RWPE1 (cell line): ENCODE data around the gene DEPDC1B.
"Not testable (repeated sequence)": the region's sequence is repeated elsewhere in the genome, so short reads cannot be mapped to it uniquely, and the experiment has no call there.

Experiments used
- CTCF ChIA-PET: fragments of 350-600 bp; sonication (Branson Sonifier 250); formaldehyde crosslinking; extraction: SDS; loops from one replicate; lab custom pipeline; 2021; lab: Yijun Ruan, JAX
- POLR2A ChIA-PET: fragments of 400-600 bp; formaldehyde crosslinking; extraction: SDS; loops from one replicate; lab custom pipeline; 2020; ENCODE audit warnings: antibody characterized with exemption; ENCODE audit not compliant: low non-redundant PET; lab: Yijun Ruan, JAX
- DNase-seq: peaks from one replicate; pipeline ENCODE4 v3.0.0; 2012; ENCODE audit warnings: low spot score
- H3K27ac ChIP-seq: fragments of 450-650 bp; 2 replicates; pipeline ENCODE4 v1.5.1; 2017
- CTCF ChIP-seq: fragments of 450-650 bp; conservative IDR thresholded peaks from 2 replicates; pipeline ENCODE4 v1.5.1; 2017; ENCODE audit warnings: low read depth, mild to moderate bottlenecking

DEPDC1B gene

GRCh38 chr5:60699609-60700415 lies at the start of gene DEPDC1B:
Gene DEPDC1B (minus strand): TSS chr5:60700166. CDS start chr5:60700093, 73 bp downstream.
- peak; percentile 58 for TF ChIP-seq CTCF
- H3K27ac ChIP-seq: peak within 1 kb of the TSS; percentile 95
- POLR2A ChIA-PET: interaction anchor here (0.7 kb wide), 2 partner anchors 10 to 479 kb away, joined by 3 read pairs; no protein-coding TSS in a partner anchor
- CTCF ChIA-PET: interaction anchor here (0.6 to 1.3 kb wide), 10 partner anchors 9 to 959 kb away, joined by 3 to 5 read pairs (median 4); no protein-coding TSS in a partner anchor
- DNase-seq: peak; percentile 93

GRCh38 chr5:60744682-60745081 lies 44.7 kb upstream of the DEPDC1B start:
- DNase-seq: no peak
- ChIA-PET POLR2A (no interaction called here), CTCF (interaction anchor here (0.7 kb wide), 1 partner anchor 44 kb away, joined by 4 read pairs; no protein-coding TSS in a partner anchor)
- no peak for TF ChIP-seq CTCF
- no peak overlapping the region for H3K27ac ChIP-seq

- H3K27ac ChIP-seq: no peak overlapping the region
- no peak for TF ChIP-seq CTCF
- DNase-seq: no peak
- CTCF ChIA-PET: interaction anchor here (0.6 to 0.7 kb wide), 3 partner anchors 55 to 915 kb away, joined by 3 to 6 read pairs (median 3); no protein-coding TSS in a partner anchor
- POLR2A ChIA-PET: no interaction called here
Measured at GRCh38 chr5:60743511-60744314, 43.7 kb upstream of the DEPDC1B start.

GRCh38 chr5:60740322-60740721 lies 40.4 kb upstream of the DEPDC1B start:
- POLR2A ChIA-PET: no interaction called here
- no peak for DNase-seq
- H3K27ac ChIP-seq: no peak overlapping the region
- CTCF ChIA-PET: no interaction called here
- TF ChIP-seq CTCF: no peak

GRCh38 chr5:60738933-60739332 lies 39.0 kb upstream of the DEPDC1B start:
- CTCF ChIA-PET: interaction anchor here (0.6 kb wide), 1 partner anchor 262 kb away, joined by 3 read pairs; no protein-coding TSS in a partner anchor
- TF ChIP-seq CTCF: no peak
- POLR2A ChIA-PET: no interaction called here
- DNase-seq: no peak
- no peak overlapping the region for H3K27ac ChIP-seq

- DNase-seq: no peak
- ChIA-PET CTCF (interaction anchor here (0.6 kb wide), 1 partner anchor 262 kb away, joined by 3 read pairs; no protein-coding TSS in a partner anchor), POLR2A (no interaction called here)
- H3K27ac ChIP-seq: no peak overlapping the region
- no peak for TF ChIP-seq CTCF
Measured at GRCh38 chr5:60738461-60738860, 38.5 kb upstream of the DEPDC1B start.

GRCh38 chr5:60730858-60731257 lies 30.9 kb upstream of the DEPDC1B start:
- DNase-seq, H3K27ac ChIP-seq, POLR2A ChIA-PET: not testable (repeated sequence)
- CTCF ChIA-PET: interaction anchor here (0.6 kb wide), 1 partner anchor 182 kb away, joined by 3 read pairs; no protein-coding TSS in a partner anchor
